Skeletal muscle satellite cell (primary cell): ENCODE data around the gene C10orf67. TPM values are rescaled to one million over a fixed set of nuclear protein-coding genes. Genes with fewer than 3 reads are reported as not detected.
"Not testable (repeated sequence)": the region's sequence is repeated elsewhere in the genome, so short reads cannot be mapped to it uniquely, and the experiment has no call there.

Experiments used
- H3K27me3 ChIP-seq: 2 replicates; pipeline ENCODE4 v1.7.0; 2013; ENCODE audit warnings: low read length; ENCODE audit not compliant: control insufficient read depth, insufficient read depth
- H3K36me3 ChIP-seq: 2 replicates; pipeline ENCODE4 v1.7.0; 2013; ENCODE audit warnings: mild to moderate bottlenecking, control low read depth, low read length; ENCODE audit not compliant: insufficient read depth
- H3K4me1 ChIP-seq: 2 replicates; pipeline ENCODE4 v1.7.0; 2013; ENCODE audit warnings: low read length; ENCODE audit not compliant: control insufficient read depth, insufficient read depth
- H3K4me2 ChIP-seq: 2 replicates; pipeline ENCODE4 v1.7.0; 2013; ENCODE audit warnings: mild to moderate bottlenecking, low read length
- H3K4me3 ChIP-seq: 2 replicates; pipeline ENCODE4 v1.7.0; 2013; ENCODE audit warnings: low read length
- H3K9ac ChIP-seq: 2 replicates; pipeline ENCODE4 v1.7.0; 2013; ENCODE audit warnings: mild to moderate bottlenecking, low read depth, low read length, moderate library complexity
- H3K9me3 ChIP-seq: replicated peaks from 2 replicates; pipeline ENCODE4 v1.7.0; 2013; ENCODE audit warnings: mild to moderate bottlenecking, control low read depth, low read length
- total RNA-seq: library from RNA; depleted of rRNA; stranded (reverse); fragments of >200 nt; gene quantifications from 2 replicates; pipeline ENCODE4 v1.2.3, GENCODE V29; 2012; rRNA removed

The C10orf67 gene
- total RNA-seq, result under 0.01 and 0.22 TPM in 2 replicates

GRCh38 chr10:23344241-23344841, at the start of gene C10orf67:
C10orf67 (minus strand) TSS chr10:23344797; CDS start chr10:23344774, 23 bp downstream.
- Histone ChIP-seq H3K27me3 (no peaks in the 10 kb centered on the region), H3K9me3 (no peaks in the 10 kb centered on the region), H3K4me3 (peak within 1 kb of the TSS; percentile 80), H3K9ac (peak within 1 kb of the TSS; percentile 72), H3K4me2 (peak within 1 kb of the TSS; percentile 96), H3K4me1 (peaks cover 12% of the 10 kb centered on the region), H3K36me3 (no peaks in the 10 kb centered on the region)

GRCh38 chr10:23391821-23392220, 47.2 kb upstream of the C10orf67 start:
- Histone ChIP-seq H3K9ac (no peak overlapping the region), H3K4me1 (no peaks in the 10 kb centered on the region), H3K9me3 (no peaks in the 10 kb centered on the region), H3K36me3 (no peaks in the 10 kb centered on the region), H3K4me2 (no peak overlapping the region), H3K4me3 (no peak overlapping the region), H3K27me3 (no peaks in the 10 kb centered on the region)

GRCh38 chr10:23390809-23391208, 46.2 kb upstream of the C10orf67 start:
- Histone ChIP-seq H3K4me3 (no peak overlapping the region), H3K27me3 (no peaks in the 10 kb centered on the region), H3K4me1 (no peaks in the 10 kb centered on the region), H3K36me3 (no peaks in the 10 kb centered on the region), H3K9me3 (no peaks in the 10 kb centered on the region), H3K4me2 (no peak overlapping the region), H3K9ac (no peak overlapping the region)

- H3K27me3 ChIP-seq, H3K9ac ChIP-seq, H3K36me3 ChIP-seq, H3K4me3 ChIP-seq, H3K9me3 ChIP-seq, H3K4me1 ChIP-seq, H3K4me2 ChIP-seq: not testable (repeated sequence)
Measured at GRCh38 chr10:23390408-23390807, 45.8 kb upstream of the C10orf67 start.

GRCh38 chr10:23387516-23387915, 42.9 kb upstream of the C10orf67 start:
- H3K27me3 ChIP-seq, H3K9me3 ChIP-seq, H3K9ac ChIP-seq, H3K4me1 ChIP-seq, H3K36me3 ChIP-seq, H3K4me2 ChIP-seq, H3K4me3 ChIP-seq: not testable (repeated sequence)

- Histone ChIP-seq H3K36me3 (no peaks in the 10 kb centered on the region), H3K9ac (no peak overlapping the region), H3K9me3 (no peaks in the 10 kb centered on the region), H3K4me2 (no peak overlapping the region), H3K4me3 (no peak overlapping the region), H3K27me3 (no peaks in the 10 kb centered on the region), H3K4me1 (no peaks in the 10 kb centered on the region)
Measured at GRCh38 chr10:23386052-23386451, 41.5 kb upstream of the C10orf67 start.

DNA sequence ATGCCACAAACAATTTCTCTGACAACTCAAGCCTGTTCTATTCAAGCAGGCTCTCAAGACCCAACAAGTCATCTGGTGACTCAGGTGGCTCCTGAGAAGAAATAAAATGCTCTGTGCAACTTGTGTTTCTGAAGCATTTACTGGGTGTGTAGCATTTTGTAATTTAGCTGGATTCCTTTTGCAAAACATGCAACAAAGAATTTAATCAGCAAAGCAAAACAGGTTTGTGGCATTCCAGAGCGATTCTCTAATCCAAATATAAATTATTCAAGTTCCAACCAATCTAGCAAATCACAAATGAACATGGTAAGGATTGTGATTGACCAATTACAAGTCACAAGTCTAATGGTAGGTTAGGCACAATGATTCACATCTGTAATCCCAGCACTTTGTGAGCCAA, 39.8 kb upstream of the C10orf67 start:
- H3K27me3 ChIP-seq, result no peaks in the 10 kb centered on the region
- H3K36me3 ChIP-seq, result no peaks in the 10 kb centered on the region
- no peak overlapping the region for H3K9ac ChIP-seq
- no peak overlapping the region for H3K4me3 ChIP-seq
- no peak overlapping the region for H3K4me2 ChIP-seq
- no peaks in the 10 kb centered on the region for H3K9me3 ChIP-seq
- no peaks in the 10 kb centered on the region for H3K4me1 ChIP-seq

GRCh38 chr10:23383637-23384036, 39.0 kb upstream of the C10orf67 start:
- H3K9ac ChIP-seq, result no peak overlapping the region

GRCh38 chr10:23381298-23382040, 36.9 kb upstream of the C10orf67 start:
- no peak overlapping the region for H3K4me3 ChIP-seq
- H3K4me2 ChIP-seq, result no peak overlapping the region
- no peaks in the 10 kb centered on the region for H3K27me3 ChIP-seq
- H3K9ac ChIP-seq, result no peak overlapping the region
- no peaks in the 10 kb centered on the region for H3K36me3 ChIP-seq
- H3K4me1 ChIP-seq, result no peaks in the 10 kb centered on the region
- no peaks in the 10 kb centered on the region for H3K9me3 ChIP-seq

More at GRCh38 chr10:23383637-23384036, 39.0 kb upstream of the C10orf67 start:
- H3K4me2 ChIP-seq, result no peak overlapping the region
- H3K36me3 ChIP-seq, result no peaks in the 10 kb centered on the region
- H3K27me3 ChIP-seq, result no peaks in the 10 kb centered on the region
- no peaks in the 10 kb centered on the region for H3K4me1 ChIP-seq
- H3K4me3 ChIP-seq, result no peak overlapping the region
- no peaks in the 10 kb centered on the region for H3K9me3 ChIP-seq

DNA sequence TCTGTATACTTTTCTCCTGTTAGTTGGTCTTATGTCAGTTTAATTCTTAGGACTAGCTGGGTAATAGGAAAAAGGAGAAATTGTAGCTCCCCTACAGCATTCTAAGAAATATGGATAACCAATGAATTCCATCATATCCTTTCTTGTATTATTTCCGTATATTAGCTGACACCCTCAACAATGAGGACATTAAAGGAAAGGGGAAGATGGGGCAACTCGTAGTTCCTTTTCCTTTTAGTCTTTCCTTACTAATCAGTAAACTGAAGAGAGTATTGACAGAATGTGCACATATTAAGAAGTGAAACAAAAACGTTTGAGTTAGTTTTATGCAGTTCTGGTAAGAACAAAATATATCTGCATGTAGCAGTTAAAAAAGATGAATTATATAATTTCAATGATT, 35.1 kb upstream of the C10orf67 start:
- Histone ChIP-seq H3K27me3 (no peaks in the 10 kb centered on the region), H3K4me2 (no peak overlapping the region), H3K4me1 (no peaks in the 10 kb centered on the region), H3K4me3 (no peak overlapping the region), H3K36me3 (no peaks in the 10 kb centered on the region), H3K9me3 (no peaks in the 10 kb centered on the region), H3K9ac (no peak overlapping the region)

DNA sequence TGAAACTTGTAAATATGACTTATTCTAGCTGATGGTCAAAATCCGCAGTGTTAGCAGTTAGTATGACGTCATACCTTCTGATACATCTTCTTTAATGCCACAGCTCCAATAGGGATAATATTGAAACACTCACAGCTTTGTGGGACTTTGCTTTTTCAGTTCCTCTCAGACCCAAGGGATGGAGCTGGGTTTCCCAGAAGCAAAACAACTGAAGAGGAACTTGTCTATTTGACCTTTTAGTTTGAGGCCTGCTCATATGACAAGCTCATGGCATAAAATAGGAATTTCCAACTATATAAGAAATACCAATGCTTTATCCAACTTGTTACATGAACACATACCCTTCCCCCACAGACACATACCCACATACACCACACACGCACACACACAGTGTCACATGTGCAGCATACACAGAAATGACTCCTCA, 31.6 kb upstream of the C10orf67 start:
- H3K9me3 ChIP-seq, result no peaks in the 10 kb centered on the region
- no peaks in the 10 kb centered on the region for H3K27me3 ChIP-seq
- no peak overlapping the region for H3K4me3 ChIP-seq
- H3K4me1 ChIP-seq, result no peaks in the 10 kb centered on the region
- no peak overlapping the region for H3K4me2 ChIP-seq
- H3K36me3 ChIP-seq, result no peaks in the 10 kb centered on the region
- H3K9ac ChIP-seq, result no peak overlapping the region

- H3K4me3 ChIP-seq, result no peak overlapping the region
- no peaks in the 10 kb centered on the region for H3K36me3 ChIP-seq
- no peaks in the 10 kb centered on the region for H3K9me3 ChIP-seq
- H3K27me3 ChIP-seq, result no peaks in the 10 kb centered on the region
- no peak overlapping the region for H3K9ac ChIP-seq
- peaks cover 1% of the 10 kb centered on the region for H3K4me1 ChIP-seq
- no peak overlapping the region for H3K4me2 ChIP-seq
Measured at GRCh38 chr10:23375366-23375765, 30.8 kb upstream of the C10orf67 start.
